HG02852 (cell line): ENCODE data around the gene ENPP7.
A peak's percentile ranks its signal among the peaks of the same experiment; 100 is the strongest.

Experiments used
- ATAC-seq: cut with Tn5 transposase; IDR thresholded peaks from one replicate; pipeline ENCODE4 v1.9.1; 2021; ENCODE audit warnings: mild to moderate bottlenecking, moderate library complexity; ENCODE audit not compliant: unreplicated experiment

Gene ENPP7

DNA sequence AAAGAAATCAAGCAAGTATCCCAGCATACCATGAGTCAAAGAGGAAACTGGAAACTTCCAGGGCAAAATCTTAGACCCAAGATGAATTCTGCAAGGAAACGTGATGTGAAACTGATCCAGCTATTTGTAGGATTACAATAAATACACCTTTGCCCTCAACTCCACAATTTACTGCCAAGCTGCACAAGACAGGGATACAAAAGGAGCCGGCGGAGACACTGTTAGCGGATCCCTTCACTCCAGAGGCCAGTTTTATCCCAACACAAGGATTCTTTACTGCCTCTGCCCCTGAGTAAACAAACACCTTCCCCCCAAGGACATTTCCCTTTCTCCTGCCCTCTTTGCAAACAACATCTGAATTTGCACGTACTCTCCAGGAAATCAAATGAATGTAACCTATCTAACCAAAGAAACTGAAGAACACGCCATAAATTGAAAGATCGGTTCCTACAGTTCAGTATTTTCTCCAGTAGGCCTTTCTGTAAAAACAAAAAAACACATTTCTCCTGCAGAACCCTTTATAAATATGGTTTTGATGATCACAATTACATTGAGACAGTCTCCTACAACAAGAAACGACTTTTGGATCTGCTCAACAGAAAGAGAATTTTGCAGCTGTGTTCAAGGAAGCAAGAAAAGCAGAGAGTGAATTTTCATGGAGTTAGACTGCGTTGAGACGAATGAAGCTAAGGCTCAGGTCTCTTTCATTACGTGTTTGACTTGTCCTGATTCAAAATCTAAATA is 45.8 kb downstream of the ENPP7 start:
- no peak for ATAC-seq

DNA sequence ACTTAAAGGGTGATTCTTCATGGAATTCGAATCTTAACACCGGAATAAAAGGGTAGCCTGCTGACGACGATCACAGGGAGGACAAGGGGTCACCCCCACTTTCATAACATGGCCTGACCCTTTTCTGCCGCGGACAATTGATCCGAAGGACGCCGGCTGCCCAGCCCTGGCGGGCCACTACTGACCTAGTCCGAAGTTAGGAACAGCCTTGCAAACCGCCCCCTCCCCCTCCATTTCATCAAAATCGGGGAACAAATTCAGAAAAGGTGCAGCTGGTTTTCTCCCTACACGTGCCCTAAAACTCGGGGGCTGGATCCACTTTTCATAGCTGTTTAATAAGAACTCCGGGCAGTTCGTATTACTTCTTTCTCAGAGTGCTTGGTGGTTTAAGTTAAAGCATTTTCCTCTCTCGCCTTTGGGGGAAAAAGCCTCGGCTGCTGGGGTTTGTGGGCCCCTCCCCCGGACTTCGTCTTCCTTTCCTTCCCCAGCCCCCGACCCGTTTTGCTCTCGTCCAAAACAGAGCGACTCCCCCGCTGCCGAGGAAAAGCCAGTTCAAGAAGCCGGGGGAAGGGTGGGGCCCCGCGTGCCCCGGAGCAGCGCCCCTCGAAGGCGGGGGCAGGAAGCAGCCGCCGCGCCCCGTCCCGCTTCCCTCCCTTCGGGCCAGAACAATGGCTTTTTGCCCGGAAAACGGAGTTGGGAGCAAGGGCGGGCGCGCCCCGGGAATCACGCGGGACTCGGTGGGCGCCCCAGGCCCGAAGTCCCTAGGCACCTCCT is 46.6 kb downstream of the ENPP7 start:
- ATAC-seq = peak; percentile 24

DNA sequence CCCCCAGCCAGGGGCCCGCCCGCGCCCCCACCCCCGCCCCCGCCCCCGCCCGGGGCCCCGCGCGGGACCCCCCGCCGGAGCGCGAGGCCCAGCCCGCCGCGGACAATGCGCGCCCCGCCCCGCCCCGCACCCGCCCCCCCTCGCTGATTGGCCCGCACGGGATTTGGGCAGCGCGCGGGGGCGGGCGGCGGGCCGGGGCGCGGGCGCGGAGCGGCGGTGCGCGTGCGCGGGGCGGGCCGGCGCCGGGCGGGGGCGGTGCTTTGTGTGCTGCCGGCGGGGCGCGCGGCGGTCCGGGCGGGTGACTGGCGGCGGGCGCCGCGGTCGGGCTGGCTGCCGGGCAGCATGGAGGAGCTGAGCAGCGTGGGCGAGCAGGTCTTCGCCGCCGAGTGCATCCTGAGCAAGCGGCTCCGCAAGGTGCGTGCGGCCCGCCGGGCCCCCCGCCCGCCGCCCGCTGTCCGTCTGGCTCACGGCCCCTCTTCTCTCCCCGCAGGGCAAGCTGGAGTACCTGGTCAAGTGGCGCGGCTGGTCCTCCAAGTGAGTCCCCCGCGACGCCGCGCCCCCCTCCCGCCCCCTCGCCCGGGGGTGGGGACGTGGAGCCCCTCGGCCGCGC is 47.3 kb downstream of the ENPP7 start, which contains the start of gene CBX2:
CBX2 (plus strand) TSS at position 255 of the 610 bp plus-strand sequence; CDS start at position 343, 88 bp downstream.
- ATAC-seq = peak; percentile 71

DNA sequence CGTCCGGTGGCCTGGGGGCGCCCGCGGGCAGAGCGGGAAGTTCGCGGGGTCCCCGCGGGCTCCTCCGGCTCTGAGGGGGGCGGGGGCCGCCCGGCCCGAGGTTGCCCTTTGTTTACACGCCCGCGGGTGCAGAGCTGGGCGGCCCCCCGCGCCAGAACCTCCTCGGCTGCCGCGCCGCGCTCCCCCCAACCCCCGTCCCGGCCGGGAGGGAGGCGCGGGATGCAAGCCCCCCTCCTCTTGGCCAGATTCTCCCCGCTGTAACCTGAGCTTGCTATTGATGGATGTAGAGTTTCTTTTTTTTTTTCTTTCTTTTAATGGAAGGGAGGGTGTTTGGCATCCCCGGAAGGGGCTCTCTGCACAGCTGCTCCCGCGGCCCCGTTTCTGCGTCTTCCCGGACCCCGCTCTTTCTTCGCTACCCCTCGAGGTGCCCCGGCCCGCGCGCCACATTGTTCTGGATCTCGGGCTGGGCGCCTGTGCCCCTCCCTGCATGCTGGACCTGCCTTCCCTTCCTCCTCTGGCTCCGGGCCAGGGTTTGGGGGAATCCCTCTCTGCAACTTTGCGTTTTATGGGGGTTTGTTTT is 47.9 kb downstream of the ENPP7 start:
- ATAC-seq = no peak

DNA sequence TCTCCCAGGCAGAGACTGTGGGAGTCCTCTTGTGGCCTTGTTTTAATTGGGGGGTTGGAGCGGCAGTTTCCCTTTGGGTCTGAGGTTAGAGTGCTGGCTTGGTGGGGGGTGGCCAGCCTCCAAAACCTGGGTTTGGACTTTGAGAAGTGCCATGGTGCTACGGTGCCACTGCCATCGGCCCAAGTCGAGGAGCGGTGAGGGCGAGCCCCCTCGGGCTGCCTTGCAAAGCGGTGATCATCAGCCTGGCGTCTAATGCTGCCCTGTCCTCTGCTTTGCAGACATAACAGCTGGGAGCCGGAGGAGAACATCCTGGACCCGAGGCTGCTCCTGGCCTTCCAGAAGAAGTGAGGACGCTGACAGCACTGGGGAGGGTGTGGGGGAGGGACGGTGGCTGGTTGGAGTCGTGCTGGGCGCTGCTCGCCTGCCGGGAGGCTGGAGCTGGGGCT is 48.4 kb downstream of the ENPP7 start:
- no peak for ATAC-seq

DNA sequence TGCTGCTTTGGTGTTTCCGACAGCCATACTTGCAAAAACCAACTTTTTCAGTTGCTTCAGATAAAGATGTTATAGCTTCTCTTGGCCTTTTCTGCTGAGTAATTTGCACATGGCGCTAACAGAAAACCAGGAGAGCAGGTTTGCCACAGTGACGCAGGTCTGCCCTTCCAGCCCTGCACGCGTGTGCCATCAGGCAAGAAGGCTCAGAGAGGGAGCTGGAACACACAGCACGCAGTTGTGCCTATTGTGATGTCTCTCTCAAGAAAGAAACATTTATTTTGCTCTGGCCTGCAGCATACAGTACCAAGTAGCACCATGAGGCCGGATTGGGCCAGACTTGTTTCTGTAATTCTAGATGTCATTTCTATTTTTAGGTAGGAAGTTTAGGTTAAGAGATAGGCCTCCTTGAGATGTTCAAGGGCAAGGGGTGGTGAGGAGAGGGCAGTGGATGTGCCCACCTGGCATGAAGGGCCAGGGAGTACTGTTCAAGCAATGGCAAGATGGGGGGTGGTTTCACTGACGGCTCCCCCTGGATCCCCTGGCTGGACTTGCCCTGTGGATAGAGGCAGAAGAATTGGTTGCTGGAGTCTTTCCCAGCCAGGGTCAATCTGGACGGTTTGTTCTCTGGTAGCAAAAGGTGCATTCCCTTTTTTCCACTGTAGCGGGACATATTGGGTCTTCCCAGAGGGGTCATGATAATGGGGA is 49.1 kb downstream of the ENPP7 start:
- ATAC-seq = no peak

DNA sequence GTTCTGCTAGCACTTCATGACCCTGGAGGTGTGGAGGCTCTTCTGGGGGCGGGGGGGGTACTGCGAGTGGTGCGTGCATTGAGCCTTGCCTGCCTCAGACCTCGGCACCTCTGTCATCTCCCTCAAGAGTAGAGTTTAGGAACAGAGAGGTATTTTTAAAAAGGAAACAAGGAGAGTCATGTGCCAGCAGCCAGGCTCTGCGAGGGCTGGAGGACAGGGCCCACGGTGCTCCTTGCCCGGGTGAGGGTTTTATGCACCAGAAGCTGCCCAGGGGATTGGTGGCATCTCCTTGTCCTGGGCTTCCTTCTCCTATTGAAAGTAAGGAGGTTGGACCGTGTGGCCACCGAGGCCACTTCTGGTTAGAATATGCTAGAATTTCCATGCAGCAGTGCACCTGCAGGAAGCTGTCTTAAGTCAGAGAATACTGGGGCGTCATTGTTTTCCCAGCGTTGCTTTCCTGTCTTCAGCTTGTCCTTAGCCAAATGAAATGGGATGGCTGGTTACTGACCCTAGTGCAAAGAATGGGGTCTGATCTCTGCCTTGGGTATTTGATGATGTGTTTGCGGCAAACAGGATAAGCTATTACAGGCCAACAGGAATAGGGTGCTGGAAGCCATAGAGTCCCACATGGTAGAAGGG is 50.4 kb downstream of the ENPP7 start:
- ATAC-seq = no peak

DNA sequence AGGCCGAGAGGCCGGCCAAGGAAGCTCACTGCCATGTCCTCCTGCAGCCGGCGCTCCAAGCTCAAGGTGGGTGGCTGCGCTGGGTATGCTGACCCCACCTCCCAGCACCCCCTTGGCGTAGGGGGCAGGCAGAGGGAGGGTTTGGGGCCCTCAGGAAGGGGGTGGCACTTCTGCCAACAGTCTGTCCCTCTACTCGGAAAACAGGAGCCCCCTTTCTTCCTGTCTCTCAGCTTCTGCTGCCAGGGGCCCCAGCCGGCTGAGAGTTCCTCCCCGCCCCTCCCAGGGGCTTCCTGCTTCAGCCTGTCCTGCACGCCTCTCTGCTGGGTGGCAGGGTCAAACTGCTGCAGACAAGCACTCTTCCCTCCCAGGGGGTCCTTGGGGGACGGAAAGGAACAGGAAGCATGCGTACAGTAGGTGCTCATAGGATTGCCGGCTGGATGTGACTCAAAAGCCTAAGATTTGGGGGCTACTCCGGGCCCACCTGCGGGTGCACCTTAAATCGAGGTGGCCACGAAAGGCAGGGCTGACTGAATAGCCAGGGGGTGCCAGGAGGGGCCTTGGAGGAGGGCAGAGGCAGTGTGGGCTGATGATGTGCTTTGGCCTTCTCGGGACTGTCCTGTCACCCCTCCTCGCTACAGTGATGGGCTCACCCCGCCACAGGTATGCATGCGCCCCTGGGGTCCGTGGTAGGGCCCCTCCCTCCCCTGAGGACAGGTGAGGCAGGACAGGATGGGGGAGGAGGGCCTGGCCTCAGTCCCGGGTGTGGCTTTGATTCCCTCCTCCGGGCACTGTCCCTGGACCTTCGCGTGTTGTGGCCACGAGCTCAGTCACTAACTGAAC is 51.2 kb downstream of the ENPP7 start:
- no peak for ATAC-seq

DNA sequence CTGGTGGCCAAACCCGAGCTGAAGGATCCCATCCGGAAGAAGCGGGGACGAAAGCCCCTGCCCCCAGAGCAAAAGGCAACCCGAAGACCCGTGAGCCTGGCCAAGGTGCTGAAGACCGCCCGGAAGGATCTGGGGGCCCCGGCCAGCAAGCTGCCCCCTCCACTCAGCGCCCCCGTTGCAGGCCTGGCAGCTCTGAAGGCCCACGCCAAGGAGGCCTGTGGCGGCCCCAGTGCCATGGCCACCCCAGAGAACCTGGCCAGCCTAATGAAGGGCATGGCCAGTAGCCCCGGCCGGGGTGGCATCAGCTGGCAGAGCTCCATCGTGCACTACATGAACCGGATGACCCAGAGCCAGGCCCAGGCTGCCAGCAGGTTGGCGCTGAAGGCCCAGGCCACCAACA is 53.1 kb downstream of the ENPP7 start:
- no peak for ATAC-seq

DNA sequence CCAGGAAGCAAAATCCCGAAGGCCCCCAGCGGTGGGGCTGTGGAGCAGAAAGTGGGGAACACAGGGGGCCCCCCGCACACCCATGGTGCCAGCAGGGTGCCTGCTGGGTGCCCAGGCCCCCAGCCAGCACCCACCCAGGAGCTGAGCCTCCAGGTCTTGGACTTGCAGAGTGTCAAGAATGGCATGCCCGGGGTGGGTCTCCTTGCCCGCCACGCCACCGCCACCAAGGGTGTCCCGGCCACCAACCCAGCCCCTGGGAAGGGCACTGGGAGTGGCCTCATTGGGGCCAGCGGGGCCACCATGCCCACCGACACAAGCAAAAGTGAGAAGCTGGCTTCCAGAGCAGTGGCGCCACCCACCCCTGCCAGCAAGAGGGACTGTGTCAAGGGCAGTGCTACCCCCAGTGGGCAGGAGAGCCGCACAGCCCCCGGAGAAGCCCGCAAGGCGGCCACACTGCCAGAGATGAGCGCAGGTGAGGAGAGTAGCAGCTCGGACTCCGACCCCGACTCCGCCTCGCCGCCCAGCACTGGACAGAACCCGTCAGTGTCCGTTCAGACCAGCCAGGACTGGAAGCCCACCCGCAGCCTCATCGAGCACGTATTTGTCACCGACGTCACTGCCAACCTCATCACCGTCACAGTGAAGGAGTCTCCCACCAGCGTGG is 53.7 kb downstream of the ENPP7 start:
- ATAC-seq = no peak

DNA sequence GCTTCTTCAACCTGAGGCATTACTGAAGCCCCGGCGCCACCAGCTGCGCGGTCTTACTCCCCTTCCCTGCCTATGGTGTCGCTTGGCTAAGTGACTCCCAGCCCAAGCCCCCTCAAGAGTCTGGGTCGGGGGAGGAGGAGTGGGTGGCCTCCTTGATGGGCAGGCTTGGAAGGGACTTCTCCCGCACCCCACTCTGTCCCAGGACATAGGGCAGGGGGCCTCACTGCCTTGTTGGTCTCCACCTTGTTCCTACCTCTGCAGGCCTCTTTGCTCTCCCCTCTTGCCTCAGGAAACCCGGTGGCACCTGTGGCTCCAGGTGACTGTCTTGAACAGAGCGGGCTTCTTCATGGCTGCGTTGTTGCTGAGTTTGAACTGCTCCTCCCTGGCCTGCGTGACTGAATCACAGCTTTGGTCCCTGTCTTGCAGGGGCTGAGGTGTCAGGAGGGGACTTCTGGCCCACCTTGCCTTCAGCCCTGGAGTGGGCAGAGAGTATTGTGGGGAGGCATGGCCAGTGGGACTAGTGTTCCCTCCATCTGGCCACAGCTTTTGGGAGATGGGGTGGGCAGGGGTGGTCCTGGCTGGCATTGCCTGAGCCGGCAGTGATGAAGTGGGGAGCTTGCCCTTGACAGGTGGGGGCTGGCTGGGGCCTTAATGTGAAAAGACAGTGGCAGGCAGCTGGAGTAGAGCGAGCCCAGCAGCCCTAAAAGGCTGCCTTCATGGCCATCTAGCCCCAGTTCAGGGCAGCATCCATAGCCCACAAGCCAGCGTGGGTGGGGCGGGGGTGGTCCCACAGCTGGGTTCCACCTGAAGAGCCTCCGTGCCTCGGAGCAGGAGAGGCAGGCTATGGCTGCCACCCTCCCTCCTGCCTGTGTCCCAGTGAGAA is 54.5 kb downstream of the ENPP7 start:
- ATAC-seq = no peak

DNA sequence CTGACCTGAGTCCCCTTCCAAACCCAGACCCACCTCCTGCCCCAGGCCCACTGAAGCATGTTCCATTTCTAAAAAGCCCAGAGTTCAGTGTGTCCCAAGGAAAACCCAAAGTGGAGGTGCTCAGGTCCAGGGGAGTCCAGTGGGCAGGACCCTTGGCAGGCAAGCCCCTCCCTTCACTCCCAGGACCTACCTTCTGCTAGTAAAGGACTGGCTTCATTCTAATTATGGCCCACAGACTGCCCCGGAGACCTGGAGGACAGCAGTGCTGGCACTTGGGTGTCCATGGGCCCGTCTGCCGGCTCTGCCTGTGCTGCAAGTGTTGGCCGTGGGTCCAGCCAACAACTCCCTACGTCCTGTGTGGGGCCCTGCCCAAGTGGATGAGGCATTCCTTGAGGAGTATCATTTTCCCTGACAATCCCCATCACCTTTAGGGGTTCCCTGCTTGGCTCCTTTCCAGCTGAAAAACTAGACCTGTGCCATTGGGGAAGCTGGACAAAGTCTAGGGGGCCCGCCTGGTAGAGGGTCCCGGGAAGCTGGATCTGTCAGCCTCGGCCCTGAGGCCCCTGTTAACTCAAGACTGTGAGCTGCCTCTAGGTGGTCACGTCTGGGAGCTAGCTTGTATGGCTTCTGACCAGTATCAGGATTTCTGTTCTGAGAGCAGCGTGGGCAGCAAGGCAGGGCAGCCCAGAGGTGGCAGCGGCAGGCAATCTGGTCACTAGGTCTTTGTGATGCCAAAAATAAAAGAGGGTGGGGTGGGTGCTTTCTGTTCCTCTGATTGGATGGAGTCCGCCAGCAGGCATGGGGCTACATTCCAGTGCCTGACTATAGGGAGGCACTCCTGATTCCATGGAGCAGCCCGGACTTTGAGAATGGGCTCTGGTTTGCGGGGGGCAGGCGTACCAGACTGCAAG is 55.4 kb downstream of the ENPP7 start:
- ATAC-seq = no peak

DNA sequence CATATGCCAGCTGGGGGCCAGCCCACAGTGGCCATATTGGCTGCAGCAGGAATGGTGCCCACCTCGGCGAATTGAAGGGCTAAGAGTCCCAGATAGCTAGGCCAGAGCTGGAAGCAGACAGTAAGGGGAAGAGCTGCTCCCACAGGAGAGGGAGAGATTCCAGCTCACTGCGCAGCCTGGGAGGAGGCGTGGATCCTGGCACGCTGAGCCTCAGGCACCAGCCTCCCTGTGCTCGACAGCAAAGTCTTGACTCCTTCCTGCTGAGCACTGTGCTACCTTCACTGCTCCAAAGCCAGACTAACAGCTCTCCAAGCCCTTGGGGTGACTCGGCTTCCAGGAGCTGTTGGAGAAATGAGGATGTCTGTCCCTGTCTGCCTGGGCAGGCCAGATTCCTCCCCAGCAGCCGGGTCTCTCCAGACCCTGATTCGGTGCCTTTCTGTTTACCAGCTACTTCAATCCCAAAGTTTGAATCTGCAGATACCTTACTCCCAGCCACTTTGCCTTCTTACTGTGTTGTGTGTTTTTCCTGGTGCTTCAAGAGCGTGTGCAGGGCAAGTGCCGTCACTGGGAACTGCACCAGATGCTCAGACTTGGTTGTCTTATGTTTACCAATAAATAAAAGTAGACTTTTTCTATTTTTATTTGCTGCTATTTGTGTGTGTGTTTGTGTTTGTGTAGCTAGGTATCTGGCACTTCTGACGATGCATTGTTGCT is 56.3 kb downstream of the ENPP7 start:
- no peak for ATAC-seq

DNA sequence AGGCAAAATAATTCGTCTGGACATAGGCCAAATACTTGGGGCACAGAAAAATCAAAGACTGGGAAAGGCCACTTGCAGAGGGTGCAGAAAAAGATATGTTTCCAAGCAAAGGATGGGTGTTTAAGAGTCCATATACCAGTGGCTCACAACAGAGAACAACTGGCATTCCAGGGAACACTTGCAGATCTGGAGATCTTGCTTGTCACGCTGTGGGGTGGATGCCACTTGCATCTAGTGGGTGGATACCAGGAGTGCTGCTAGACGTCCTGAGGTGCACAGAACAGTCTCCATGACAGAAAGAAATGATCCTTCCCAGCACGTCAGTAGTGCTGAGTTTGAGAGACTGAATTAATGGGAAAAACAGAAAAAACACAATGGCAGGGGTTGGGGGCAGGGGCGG is 57.7 kb downstream of the ENPP7 start:
- ATAC-seq = no peak

DNA sequence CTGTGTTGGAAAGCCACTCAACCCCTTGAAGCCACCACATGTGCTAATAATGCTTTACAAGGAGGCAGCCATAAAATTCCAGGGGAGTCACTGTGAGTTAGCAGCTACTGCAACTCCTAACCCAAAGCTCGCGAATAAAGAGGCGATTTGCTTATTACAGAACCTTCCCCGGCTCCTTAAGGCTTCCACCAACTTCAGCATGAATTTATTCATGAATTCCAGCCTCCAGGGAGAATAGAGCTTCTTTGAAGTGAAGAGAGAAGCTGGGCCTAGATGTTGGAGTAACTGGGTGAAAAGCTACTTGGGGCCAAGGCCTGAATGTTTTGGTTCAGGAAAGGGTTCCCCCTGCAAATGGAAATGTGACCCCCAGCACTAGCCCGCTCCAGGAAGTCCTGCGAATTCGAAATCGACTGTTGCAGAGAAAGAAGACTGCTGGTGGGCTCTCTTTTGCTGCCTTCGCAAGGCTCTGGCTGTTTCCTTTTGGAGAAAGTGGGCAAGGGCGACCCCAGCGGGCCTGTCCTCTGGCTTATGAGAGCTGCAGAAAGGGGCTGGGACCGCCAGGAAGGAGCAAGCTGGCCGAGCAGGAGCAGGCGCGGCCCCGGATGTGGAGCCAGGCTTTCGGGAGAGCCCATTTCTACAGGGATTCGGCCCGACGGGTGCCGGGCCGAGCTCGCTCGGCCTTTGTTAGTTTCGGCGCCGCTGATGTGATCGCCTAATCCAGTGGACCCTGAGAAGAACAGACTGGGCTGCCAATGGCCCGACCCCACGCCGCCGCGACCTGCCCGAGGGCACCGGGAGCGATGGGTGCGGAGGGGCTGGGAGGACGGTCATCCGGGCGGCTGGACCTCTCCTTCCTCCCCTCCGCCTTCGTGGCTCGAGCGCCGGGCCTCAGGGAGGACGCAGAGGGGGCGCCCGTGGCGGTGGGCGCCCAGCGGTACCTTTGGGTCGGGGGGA is 58.5 kb downstream of the ENPP7 start:
- ATAC-seq = no peak
